GM23338 (cell line): ENCODE results near the gene NME4. TPM values are rescaled to one million over a fixed set of nuclear protein-coding genes. Genes with fewer than 3 reads are reported as not detected.
A peak's percentile ranks its signal among the peaks of the same experiment; 100 is the strongest.

Experiments
- ATAC-seq: fragments of 200-7000 bp; cut with Tn5 transposase; 3 replicates; pipeline ENCODE4 v1.9.1; 2020
- DNase-seq: peaks from one replicate; pipeline ENCODE4 v3.0.0-alpha.2; 2015; ENCODE audit warnings: low spot score
- H2AFZ ChIP-seq: fragments of 200-600 bp; sonication (generic); 2 replicates; pipeline ENCODE4 v1.8.0; 2016; ENCODE audit warnings: antibody characterized with exemption, mild to moderate bottlenecking, moderate library complexity
- H3F3A ChIP-seq: fragments of 200-600 bp; sonication (generic); replicated peaks from 2 replicates; pipeline ENCODE4 v1.8.0; 2017; ENCODE audit warnings: antibody characterized with exemption, mixed run types, low read depth
- H3K27ac ChIP-seq: fragments of 200-600 bp; sonication (generic); 2 replicates; pipeline ENCODE4 v1.6.1; 2016; ENCODE audit warnings: low read depth
- H3K27me3 ChIP-seq: fragments of 200-600 bp; sonication (generic); 2 replicates; pipeline ENCODE4 v1.8.0; 2016; ENCODE audit warnings: mild to moderate bottlenecking, mixed run types, moderate library complexity; ENCODE audit not compliant: insufficient read depth
- H3K36me3 ChIP-seq: fragments of 200-600 bp; sonication (generic); 2 replicates; pipeline ENCODE4 v1.8.0; 2016; ENCODE audit warnings: mild to moderate bottlenecking; ENCODE audit not compliant: insufficient read depth
- H3K4me1 ChIP-seq: fragments of 200-600 bp; sonication (generic); 2 replicates; pipeline ENCODE4 v1.8.0; 2016; ENCODE audit warnings: mild to moderate bottlenecking, moderate library complexity; ENCODE audit not compliant: insufficient read depth
- H3K4me2 ChIP-seq: fragments of 200-600 bp; sonication (generic); 2 replicates; pipeline ENCODE4 v1.7.1; 2017; ENCODE audit warnings: mixed run types
- H3K4me3 ChIP-seq: fragments of 200-600 bp; sonication (generic); 2 replicates; pipeline ENCODE4 v1.6.1; 2016; ENCODE audit warnings: mixed run types
- H3K79me2 ChIP-seq: fragments of 200-600 bp; sonication (generic); replicated peaks from 2 replicates; pipeline ENCODE4 v1.8.0; 2017; ENCODE audit warnings: mild to moderate bottlenecking; ENCODE audit not compliant: insufficient read depth
- H3K9me2 ChIP-seq: fragments of 200-600 bp; sonication (generic); 2 replicates; pipeline ENCODE4 v1.8.0; 2017; ENCODE audit not compliant: insufficient read depth
- H4K20me1 ChIP-seq: fragments of 200-600 bp; sonication (generic); replicated peaks from 2 replicates; pipeline ENCODE4 v1.8.0; 2017; ENCODE audit warnings: mild to moderate bottlenecking; ENCODE audit not compliant: insufficient read depth
- H3K27ac Mint-ChIP-seq: 2 replicates; pipeline ENCODE4 v1.8.0; 2020; ENCODE audit warnings: inconsistent platforms, mild to moderate bottlenecking, moderate library complexity, mixed read lengths
- H3K27me3 Mint-ChIP-seq: 3 replicates; pipeline ENCODE4 v1.8.0; 2022; ENCODE audit warnings: low read depth, mild to moderate bottlenecking, moderate library complexity, mixed read lengths, inconsistent platforms; ENCODE audit not compliant: insufficient read depth, poor library complexity
- H3K36me3 Mint-ChIP-seq: 3 replicates; pipeline ENCODE4 v1.8.0; 2021; ENCODE audit warnings: low read depth, mild to moderate bottlenecking, inconsistent platforms, moderate library complexity, mixed read lengths
- H3K4me1 Mint-ChIP-seq: 3 replicates; pipeline ENCODE4 v1.8.0; 2020; ENCODE audit warnings: mild to moderate bottlenecking, inconsistent platforms, mixed read lengths
- H3K4me3 Mint-ChIP-seq: 3 replicates; pipeline ENCODE4 v1.8.0; 2021; ENCODE audit warnings: moderate library complexity, mild to moderate bottlenecking, inconsistent platforms, mixed read lengths
- H3K9me3 Mint-ChIP-seq: 3 replicates; pipeline ENCODE4 v1.8.0; 2020; ENCODE audit warnings: moderate library complexity, mild to moderate bottlenecking, inconsistent platforms, mixed read lengths
- EZH2phosphoT487 ChIP-seq: fragments of 200-600 bp; sonication (generic); IDR thresholded peaks from one replicate; pipeline ENCODE4 v1.8.1; 2018; ENCODE audit warnings: antibody characterized with exemption; ENCODE audit not compliant: unreplicated experiment
- JUNB ChIP-seq: IDR thresholded peaks from one replicate; pipeline ENCODE4 v1.6.1; 2016; ENCODE audit warnings: antibody characterized with exemption; ENCODE audit not compliant: unreplicated experiment
- STAT1 ChIP-seq: IDR thresholded peaks from one replicate; pipeline ENCODE4 v1.6.1; 2016; ENCODE audit warnings: antibody characterized with exemption; ENCODE audit not compliant: unreplicated experiment
- polyA plus RNA-seq: library from polyadenylated mRNA; unstranded; fragments of >200 nt; fragmentation: Nextera tagmentation; extraction: Ambion mirVana; gene quantifications from 2 replicates; pipeline ENCODE4 v1.2.1, GENCODE V29; 2016
- total RNA-seq: library from RNA; depleted of rRNA; stranded (reverse); fragments of >200 nt; shearing (Covaris generic); gene quantifications from 2 replicates; pipeline ENCODE4 v1.2.3, GENCODE V29; 2014
- TF ChIP-seq, protein P1 (sequence below): fragments of 250-450 bp; sonication (Bioruptor Pico); IDR thresholded peaks from 2 replicates; pipeline ENCODE4 v1.5.0; 2020; ENCODE audit warnings: mild to moderate bottlenecking, moderate library complexity
- TF ChIP-seq, protein P2 (sequence below), 2 experiments: fragments of 200-600 bp in 1 of 2; sonication (generic) in 1 of 2; conservative IDR thresholded peaks; 2 replicates each; pipeline versions ENCODE4 v1.5.1 to v1.6.1; 2016 to 2017; ENCODE audit warnings: antibody characterized with exemption in 2 of 2, low read depth in 2 of 2, mild to moderate bottlenecking in 2 of 2, moderate library complexity in 1 of 2

The NME4 gene
- total and polyA plus RNA-seq, 2 experiments from 2014 or later, result 249 to 511 TPM

DNA sequence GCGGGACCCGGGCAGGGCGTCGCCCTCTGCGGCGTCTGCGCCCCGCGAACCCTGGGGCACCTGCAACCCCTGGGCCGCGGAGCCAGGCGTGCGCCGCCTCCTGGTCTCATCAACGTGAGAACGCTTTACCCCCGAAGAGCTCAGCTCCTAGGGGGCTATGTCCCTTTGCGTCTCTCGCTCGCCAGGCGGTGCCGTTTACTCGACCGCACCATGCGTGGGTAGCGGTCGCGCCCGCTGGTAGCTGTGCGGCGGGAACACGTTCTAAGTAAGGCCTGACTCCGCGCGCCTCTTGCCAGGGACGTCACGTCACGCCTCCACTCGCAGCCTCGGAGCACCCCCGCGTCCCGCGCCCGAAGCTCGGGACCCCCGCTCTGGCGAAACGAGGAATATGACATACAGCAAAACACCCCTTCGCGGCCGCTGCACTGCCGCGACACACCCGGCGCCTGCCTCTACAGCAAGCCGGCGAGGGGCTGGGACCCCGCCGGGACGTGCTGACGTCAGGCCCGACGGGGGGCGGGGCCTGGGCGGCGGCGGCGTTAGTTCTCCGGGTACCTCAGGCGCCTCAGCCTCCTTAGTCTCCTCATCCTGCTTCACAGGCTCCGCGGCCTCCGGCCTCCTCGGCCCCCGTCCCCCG is 28.2 kb downstream of the NME4 start, which contains the start of gene RAB11FIP3 (continued):
- TF ChIP-seq, protein P1, sequence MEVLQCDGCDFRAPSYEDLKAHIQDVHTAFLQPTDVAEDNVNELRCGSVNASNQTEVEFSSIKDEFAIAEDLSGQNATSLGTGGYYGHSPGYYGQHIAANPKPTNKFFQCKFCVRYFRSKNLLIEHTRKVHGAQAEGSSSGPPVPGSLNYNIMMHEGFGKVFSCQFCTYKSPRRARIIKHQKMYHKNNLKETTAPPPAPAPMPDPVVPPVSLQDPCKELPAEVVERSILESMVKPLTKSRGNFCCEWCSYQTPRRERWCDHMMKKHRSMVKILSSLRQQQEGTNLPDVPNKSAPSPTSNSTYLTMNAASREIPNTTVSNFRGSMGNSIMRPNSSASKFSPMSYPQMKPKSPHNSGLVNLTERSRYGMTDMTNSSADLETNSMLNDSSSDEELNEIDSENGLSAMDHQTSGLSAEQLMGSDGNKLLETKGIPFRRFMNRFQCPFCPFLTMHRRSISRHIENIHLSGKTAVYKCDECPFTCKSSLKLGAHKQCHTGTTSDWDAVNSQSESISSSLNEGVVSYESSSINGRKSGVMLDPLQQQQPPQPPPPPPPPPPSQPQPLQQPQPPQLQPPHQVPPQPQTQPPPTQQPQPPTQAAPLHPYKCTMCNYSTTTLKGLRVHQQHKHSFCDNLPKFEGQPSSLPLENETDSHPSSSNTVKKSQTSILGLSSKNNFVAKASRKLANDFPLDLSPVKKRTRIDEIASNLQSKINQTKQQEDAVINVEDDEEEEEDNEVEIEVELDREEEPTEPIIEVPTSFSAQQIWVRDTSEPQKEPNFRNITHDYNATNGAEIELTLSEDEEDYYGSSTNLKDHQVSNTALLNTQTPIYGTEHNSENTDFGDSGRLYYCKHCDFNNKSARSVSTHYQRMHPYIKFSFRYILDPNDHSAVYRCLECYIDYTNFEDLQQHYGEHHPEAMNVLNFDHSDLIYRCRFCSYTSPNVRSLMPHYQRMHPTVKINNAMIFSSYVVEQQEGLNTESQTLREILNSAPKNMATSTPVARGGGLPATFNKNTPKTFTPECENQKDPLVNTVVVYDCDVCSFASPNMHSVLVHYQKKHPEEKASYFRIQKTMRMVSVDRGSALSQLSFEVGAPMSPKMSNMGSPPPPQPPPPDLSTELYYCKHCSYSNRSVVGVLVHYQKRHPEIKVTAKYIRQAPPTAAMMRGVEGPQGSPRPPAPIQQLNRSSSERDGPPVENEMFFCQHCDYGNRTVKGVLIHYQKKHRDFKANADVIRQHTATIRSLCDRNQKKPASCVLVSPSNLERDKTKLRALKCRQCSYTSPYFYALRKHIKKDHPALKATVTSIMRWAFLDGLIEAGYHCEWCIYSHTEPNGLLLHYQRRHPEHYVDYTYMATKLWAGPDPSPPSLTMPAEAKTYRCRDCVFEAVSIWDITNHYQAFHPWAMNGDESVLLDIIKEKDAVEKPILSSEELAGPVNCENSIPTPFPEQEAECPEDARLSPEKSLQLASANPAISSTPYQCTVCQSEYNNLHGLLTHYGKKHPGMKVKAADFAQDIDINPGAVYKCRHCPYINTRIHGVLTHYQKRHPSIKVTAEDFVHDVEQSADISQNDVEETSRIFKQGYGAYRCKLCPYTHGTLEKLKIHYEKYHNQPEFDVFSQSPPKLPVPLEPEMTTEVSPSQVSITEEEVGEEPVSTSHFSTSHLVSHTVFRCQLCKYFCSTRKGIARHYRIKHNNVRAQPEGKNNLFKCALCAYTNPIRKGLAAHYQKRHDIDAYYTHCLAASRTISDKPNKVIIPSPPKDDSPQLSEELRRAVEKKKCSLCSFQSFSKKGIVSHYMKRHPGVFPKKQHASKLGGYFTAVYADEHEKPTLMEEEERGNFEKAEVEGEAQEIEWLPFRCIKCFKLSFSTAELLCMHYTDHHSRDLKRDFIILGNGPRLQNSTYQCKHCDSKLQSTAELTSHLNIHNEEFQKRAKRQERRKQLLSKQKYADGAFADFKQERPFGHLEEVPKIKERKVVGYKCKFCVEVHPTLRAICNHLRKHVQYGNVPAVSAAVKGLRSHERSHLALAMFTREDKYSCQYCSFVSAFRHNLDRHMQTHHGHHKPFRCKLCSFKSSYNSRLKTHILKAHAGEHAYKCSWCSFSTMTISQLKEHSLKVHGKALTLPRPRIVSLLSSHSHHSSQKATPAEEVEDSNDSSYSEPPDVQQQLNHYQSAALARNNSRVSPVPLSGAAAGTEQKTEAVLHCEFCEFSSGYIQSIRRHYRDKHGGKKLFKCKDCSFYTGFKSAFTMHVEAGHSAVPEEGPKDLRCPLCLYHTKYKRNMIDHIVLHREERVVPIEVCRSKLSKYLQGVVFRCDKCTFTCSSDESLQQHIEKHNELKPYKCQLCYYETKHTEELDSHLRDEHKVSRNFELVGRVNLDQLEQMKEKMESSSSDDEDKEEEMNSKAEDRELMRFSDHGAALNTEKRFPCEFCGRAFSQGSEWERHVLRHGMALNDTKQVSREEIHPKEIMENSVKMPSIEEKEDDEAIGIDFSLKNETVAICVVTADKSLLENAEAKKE, result no peak
- TF ChIP-seq JUNB (no peak), EZH2phosphoT487 (no peak), STAT1 (no peak)
- TF ChIP-seq, protein P2, sequence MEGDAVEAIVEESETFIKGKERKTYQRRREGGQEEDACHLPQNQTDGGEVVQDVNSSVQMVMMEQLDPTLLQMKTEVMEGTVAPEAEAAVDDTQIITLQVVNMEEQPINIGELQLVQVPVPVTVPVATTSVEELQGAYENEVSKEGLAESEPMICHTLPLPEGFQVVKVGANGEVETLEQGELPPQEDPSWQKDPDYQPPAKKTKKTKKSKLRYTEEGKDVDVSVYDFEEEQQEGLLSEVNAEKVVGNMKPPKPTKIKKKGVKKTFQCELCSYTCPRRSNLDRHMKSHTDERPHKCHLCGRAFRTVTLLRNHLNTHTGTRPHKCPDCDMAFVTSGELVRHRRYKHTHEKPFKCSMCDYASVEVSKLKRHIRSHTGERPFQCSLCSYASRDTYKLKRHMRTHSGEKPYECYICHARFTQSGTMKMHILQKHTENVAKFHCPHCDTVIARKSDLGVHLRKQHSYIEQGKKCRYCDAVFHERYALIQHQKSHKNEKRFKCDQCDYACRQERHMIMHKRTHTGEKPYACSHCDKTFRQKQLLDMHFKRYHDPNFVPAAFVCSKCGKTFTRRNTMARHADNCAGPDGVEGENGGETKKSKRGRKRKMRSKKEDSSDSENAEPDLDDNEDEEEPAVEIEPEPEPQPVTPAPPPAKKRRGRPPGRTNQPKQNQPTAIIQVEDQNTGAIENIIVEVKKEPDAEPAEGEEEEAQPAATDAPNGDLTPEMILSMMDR (conservative IDR thresholded peaks at IDR 0.05; ENCODE audit: low read depth in 2 of 2), result peak; percentile 21 to 32; a peak in 2 of 4 replicates

DNA sequence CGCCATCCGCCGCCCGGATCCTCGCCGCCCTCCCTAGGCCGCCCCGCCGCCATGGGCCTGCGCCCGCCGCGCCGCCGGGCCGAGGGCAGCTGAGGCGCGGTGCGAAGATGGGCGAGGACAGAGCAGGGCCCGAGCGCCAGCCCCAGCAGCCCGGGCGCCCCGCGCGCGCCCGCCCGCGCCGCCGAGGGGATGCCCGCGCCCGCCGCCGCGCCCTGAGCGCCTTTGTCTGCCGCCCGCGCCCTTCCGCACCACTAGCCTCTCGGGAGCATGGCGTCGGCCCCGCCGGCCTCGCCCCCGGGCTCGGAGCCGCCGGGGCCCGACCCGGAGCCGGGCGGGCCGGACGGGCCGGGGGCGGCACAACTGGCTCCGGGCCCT is 28.7 kb downstream of the NME4 start:
- TF ChIP-seq, protein P2 (conservative IDR thresholded peaks at IDR 0.05; ENCODE audit: low read depth in 2 of 2), result no peak
- TF ChIP-seq EZH2phosphoT487, result no peak
- DNase-seq (peak; percentile 55), ATAC-seq (peak; percentile 43)
- no peaks in the 10 kb centered on the region for H3K36me3 ChIP-seq
- peaks cover 42% of the 10 kb centered on the region for H3K79me2 ChIP-seq
- peaks cover 8% of the 10 kb centered on the region for H3K4me1 ChIP-seq
- H3K4me1 Mint-ChIP-seq, result peaks cover 11% of the 10 kb centered on the region
- no peak overlapping the region for H3K27ac Mint-ChIP-seq
- H3K9me3 Mint-ChIP-seq, result 0 out of 3 replicates have a peak, but pooled peaks cover 4% of the 10 kb centered on the region
- H3F3A ChIP-seq, result peaks cover 9% of the 10 kb centered on the region; the same call in 1 of the 2 replicates
- H3K27me3 ChIP-seq, result peaks cover 43% of the 10 kb centered on the region
- no peak overlapping the region for H2AFZ ChIP-seq
- peaks cover 19% of the 10 kb centered on the region for H4K20me1 ChIP-seq
- H3K4me3 Mint-ChIP-seq, result peak overlapping the region; percentile 72; the same call in 2 of the 3 replicates
- peak overlapping the region; percentile 94; the same call in 1 of the 2 replicates for H3K4me2 ChIP-seq
- H3K9me2 ChIP-seq, result no peaks in the 10 kb centered on the region
- H3K27me3 Mint-ChIP-seq, result peaks cover 41% of the 10 kb centered on the region
- peak overlapping the region; percentile 77 for H3K4me3 ChIP-seq
- H3K36me3 Mint-ChIP-seq, result peaks cover 9% of the 10 kb centered on the region
- H3K27ac ChIP-seq, result no peak overlapping the region
